ENCODE results near the gene ATG9A. TPM values are rescaled to one million over a fixed set of nuclear protein-coding genes. Genes with fewer than 3 reads are reported as not detected.

The ATG9A gene
- total RNA-seq, 1 donor from 2014 or later = 62.4 TPM

DNA sequence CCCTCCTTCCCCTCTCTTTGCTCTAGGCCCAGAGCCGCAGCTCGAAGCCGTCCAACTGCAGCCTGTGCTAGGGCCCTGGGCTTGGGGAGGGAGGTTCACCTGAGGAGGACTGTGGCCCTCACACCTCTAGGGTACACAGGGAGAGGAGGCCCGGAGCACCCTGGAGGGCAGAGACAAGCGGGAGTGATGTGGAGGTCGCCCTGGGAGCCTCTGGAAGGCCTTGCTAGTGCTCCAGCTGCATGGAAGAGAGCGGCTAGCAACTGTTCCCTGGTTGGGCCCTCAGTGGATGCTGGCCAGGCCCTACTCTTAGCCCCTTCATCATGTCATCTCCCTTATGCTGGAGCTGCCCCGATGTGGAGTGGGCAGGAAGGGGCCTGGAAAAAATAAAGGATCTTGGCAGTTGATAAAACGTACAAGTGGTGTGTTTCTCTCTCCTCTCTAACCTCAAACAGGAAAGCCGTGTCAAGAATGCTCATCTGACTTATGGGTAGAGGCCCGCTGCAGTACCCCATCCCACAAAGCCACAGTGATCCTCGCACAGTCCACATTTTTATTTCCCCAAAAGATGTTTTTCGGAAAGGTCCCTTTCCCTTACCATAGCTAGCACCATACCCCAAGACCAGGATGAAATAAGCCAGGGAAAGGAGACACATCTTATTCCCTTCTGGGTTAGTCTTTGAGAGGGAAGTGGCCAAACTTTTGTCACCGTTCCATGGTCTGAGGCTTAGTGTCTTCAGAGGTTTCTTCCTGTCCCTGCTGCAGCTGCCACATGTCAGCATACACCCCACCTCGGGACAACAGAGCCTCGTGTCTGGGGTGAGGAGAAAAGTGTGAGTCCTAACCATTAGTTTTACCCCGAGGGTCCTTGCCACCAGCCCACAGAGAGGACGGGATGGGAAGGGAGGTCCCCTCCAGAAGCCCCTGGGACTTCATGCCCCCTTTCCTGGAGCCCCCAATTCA is 19.9 kb downstream of the ATG9A start:
- peaks cover 22% of the 10 kb centered on the region for H3K4me1 ChIP-seq
- H3K27me3 ChIP-seq = no peaks in the 10 kb centered on the region
- H3K36me3 ChIP-seq = peaks cover 0 to 36% of the 10 kb centered on the region in 2 donors
- peak in 1 of 2 donors; percentile 82 for DNase-seq (ENCODE audit: extremely low spot score in 2 of 2)
- no peaks in the 10 kb centered on the region for H3K9me3 ChIP-seq
- TF ChIP-seq POLR2A (IDR thresholded peaks at IDR 0.05) (no peak), POLR2AphosphoS5 (IDR thresholded peaks at IDR 0.05; ENCODE audit: insufficient read depth in 1 of 2, low read depth in 1 of 2) (no peak)
- TF ChIP-seq, protein P1, sequence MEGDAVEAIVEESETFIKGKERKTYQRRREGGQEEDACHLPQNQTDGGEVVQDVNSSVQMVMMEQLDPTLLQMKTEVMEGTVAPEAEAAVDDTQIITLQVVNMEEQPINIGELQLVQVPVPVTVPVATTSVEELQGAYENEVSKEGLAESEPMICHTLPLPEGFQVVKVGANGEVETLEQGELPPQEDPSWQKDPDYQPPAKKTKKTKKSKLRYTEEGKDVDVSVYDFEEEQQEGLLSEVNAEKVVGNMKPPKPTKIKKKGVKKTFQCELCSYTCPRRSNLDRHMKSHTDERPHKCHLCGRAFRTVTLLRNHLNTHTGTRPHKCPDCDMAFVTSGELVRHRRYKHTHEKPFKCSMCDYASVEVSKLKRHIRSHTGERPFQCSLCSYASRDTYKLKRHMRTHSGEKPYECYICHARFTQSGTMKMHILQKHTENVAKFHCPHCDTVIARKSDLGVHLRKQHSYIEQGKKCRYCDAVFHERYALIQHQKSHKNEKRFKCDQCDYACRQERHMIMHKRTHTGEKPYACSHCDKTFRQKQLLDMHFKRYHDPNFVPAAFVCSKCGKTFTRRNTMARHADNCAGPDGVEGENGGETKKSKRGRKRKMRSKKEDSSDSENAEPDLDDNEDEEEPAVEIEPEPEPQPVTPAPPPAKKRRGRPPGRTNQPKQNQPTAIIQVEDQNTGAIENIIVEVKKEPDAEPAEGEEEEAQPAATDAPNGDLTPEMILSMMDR (IDR thresholded peaks at IDR 0.05) = no peak
- H3K4me3 ChIP-seq = no peak overlapping the region
- intact Hi-C loops (cut with DNase I) = no loop called here
- H3K27ac ChIP-seq = no peak overlapping the region

DNA sequence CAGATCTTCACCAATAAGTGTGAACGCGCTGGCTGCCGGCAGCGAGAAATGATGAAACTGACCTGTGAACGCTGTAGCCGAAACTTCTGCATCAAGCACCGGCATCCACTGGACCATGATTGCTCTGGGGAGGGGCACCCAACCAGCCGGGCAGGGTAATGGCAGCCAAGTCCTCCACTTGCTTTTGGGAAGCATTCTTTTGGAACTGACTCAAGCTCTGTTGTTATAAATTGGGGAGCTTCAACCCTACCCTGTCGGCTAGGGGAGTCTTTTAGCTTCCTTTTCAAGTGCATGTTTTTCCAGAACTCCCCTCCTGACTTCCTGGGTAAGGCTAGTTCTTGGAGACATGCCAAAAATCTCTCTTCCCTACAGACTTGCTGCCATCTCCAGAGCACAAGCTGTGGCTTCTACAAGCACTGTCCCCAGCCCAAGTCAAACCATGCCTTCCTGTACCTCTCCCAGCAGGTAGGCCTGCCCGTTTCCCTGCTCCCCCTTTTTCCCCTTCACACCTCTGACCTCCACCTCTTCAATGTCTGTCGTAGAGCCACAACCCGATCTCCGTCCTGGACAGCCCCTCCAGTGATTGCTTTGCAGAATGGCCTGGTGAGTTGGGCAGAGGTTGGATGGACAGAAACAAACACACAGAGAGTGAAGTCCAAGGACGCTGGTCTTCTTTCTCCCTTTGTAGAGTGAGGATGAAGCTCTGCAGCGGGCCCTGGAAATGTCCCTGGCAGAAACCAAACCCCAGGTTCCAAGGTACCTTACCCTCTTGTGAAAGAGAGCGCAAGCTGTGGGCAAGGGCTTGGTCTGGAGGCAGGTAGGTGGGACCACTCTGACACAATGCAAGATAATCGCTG is 21.3 kb downstream of the ATG9A start:
- no peaks in the 10 kb centered on the region for H3K9me3 ChIP-seq
- H3K4me3 ChIP-seq = peak overlapping the region; percentile 63 to 79
- H3K36me3 ChIP-seq = peaks cover 0 to 23% of the 10 kb centered on the region in 2 donors
- TF ChIP-seq POLR2AphosphoS5 (IDR thresholded peaks at IDR 0.05; ENCODE audit: insufficient read depth in 1 of 2, low read depth in 1 of 2) (no peak), POLR2A (IDR thresholded peaks at IDR 0.05) (no peak)
- TF ChIP-seq, protein P1 (IDR thresholded peaks at IDR 0.05) = no peak
- DNase-seq (ENCODE audit: extremely low spot score in 2 of 2) = peak in 1 of 2 donors; percentile 89
- peaks cover 22% of the 10 kb centered on the region for H3K4me1 ChIP-seq
- H3K27ac ChIP-seq = peak overlapping the region; percentile 97
- no peaks in the 10 kb centered on the region for H3K27me3 ChIP-seq
- intact Hi-C loops (cut with DNase I) = no loop called here

DNA sequence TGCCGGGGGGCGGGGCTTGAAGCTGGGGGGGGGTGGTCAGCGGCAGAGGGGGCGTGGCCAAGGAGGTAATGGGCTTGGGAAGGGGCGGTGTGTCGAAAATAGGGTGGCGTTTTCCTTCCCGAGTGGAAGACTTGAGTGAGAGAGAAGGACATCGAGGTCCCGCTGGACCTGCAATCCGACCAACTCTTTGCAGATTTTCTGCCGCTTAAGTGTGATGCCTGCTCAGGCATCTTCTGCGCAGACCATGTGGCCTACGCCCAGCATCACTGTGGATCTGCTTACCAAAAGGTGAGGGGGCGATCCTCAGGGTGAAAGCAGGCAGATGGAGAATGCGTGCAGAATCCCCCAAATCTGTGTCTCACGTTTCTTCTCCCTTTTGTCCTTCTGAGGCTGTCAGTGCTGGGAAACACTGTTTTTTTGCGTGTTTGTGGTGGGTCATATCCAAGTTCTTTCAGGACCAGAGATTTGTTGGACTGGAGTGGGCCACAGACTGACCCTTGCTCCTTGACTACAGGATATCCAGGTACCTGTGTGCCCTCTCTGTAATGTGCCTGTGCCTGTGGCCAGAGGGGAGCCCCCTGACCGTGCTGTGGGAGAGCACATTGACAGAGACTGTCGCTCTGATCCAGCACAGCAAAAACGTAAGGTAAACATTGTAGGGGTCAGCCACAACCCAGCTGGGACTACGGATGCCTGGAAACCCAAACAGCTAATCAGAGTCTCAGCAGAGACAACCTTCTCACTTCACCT is 22.1 kb downstream of the ATG9A start:
- intact Hi-C loops (cut with DNase I) = no loop called here
- DNase-seq (ENCODE audit: extremely low spot score in 2 of 2) = no peak
- Histone ChIP-seq H3K27ac (peak overlapping the region; percentile 97), H3K36me3 (peaks cover 0 to 14% of the 10 kb centered on the region in 2 donors), H3K4me1 (peaks cover 22% of the 10 kb centered on the region), H3K4me3 (peak overlapping the region; percentile 63 to 79), H3K9me3 (no peaks in the 10 kb centered on the region), H3K27me3 (no peaks in the 10 kb centered on the region)
- TF ChIP-seq POLR2AphosphoS5 (IDR thresholded peaks at IDR 0.05; ENCODE audit: insufficient read depth in 1 of 2, low read depth in 1 of 2) = no peak
- TF ChIP-seq POLR2A (IDR thresholded peaks at IDR 0.05) = no peak
- TF ChIP-seq, protein P1 (IDR thresholded peaks at IDR 0.05) = no peak

DNA sequence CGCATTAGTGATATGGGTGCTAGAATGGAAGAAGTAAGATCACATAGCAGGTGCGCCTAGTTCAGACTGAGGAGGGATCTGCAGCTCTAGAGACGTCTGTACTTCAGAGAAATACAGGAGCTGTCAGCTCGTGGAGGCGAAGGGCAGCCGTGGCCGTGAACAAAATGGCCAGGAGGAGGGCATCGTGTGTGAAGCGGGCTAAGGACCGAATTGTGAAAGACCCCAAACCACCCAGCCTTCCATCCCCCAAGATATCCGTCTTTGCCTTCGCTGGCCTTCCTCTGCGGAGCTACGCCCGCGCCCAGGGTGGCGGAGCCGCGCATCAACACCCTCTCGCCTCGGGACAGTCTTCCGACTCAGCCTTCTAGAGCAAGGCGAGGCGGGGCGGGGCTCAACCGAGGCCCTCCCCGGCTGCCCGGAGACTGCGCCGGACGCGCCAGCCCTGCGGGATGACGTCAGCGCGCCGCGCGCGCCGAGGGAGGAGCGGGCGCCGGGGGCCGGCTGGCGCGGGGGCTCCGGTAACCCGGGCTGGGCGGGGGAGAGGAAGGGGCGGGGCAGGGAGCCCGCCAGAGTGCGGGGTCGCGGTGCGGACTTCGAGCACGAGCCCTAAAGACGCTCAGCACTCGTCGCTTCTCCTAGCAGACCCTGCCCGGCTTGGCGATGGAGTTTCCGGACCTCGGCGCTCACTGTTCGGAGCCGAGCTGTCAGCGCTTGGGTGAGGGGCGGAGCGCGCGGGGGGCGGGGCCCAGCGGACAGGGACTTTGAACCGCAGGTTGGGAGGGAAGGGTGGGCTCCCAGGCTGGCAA is 22.9 kb downstream of the ATG9A start, which contains the start of gene ZFAND2B:
ZFAND2B (plus strand) TSS at position 455 of the 806 bp plus-strand sequence; CDS start at position 661, 206 bp downstream.
- peak within 1 kb of the TSS; percentile 97 for H3K27ac ChIP-seq
- peak in 1 of 2 donors; percentile 95 for DNase-seq (ENCODE audit: extremely low spot score in 2 of 2)
- intact Hi-C loops (cut with DNase I) = no loop called here
- H3K27me3 ChIP-seq = no peaks in the 10 kb centered on the region
- H3K9me3 ChIP-seq = no peaks in the 10 kb centered on the region
- H3K4me1 ChIP-seq = peaks cover 22% of the 10 kb centered on the region
- peak; percentile 75 to 97 for TF ChIP-seq POLR2AphosphoS5 (IDR thresholded peaks at IDR 0.05; ENCODE audit: insufficient read depth in 1 of 2, low read depth in 1 of 2)
- TF ChIP-seq, protein P1 (IDR thresholded peaks at IDR 0.05) = peak in 1 of 3 experiments; percentile 30
- peak; percentile 96 for TF ChIP-seq POLR2A (IDR thresholded peaks at IDR 0.05)
- peaks cover 0 to 13% of the 10 kb centered on the region in 2 donors for H3K36me3 ChIP-seq
- peak within 1 kb of the TSS; percentile 63 to 79 for H3K4me3 ChIP-seq

All from vagina (tissue), 2 donors.